Neural cell (in vitro differentiated cells): Measurements from ENCODE around the gene COL5A1. TPM values are rescaled to one million over a fixed set of nuclear protein-coding genes. Genes with fewer than 3 reads are reported as not detected.

ENCODE experiments used
- H2AFZ ChIP-seq: fragments of 200-600, 300-800 bp; sonication (generic), shearing (Covaris generic); 2 replicates; pipeline ENCODE4 v1.6.0; 2014; ENCODE audit warnings: low read depth, mild to moderate bottlenecking, antibody characterized with exemption, low read length, moderate library complexity
- H3F3A ChIP-seq: fragments of 200-600 bp; shearing (Covaris generic); 2 replicates; pipeline ENCODE4 v1.6.1; 2016; ENCODE audit warnings: mild to moderate bottlenecking, moderate library complexity, mixed read lengths, antibody characterized with exemption, low read length; ENCODE audit not compliant: insufficient read depth, poor library complexity, severe bottlenecking
- H3K27ac ChIP-seq: fragments of 200-600, 300-800 bp; sonication (generic), shearing (Covaris generic); 2 replicates; pipeline ENCODE4 v1.5.1; 2014; ENCODE audit warnings: mild to moderate bottlenecking, low read length, moderate library complexity
- H3K27me3 ChIP-seq: fragments of 300-800, 200-600 bp; sonication (generic), shearing (Covaris generic); 2 replicates; pipeline ENCODE4 v1.6.0; 2014; ENCODE audit warnings: mild to moderate bottlenecking, low read depth, low read length, moderate library complexity; ENCODE audit not compliant: insufficient read depth
- H3K36me3 ChIP-seq: fragments of 300-800, 200-600 bp; sonication (generic), shearing (Covaris generic); 2 replicates; pipeline ENCODE4 v1.5.1; 2014; ENCODE audit warnings: mild to moderate bottlenecking, antibody characterized with exemption, low read length, moderate library complexity; ENCODE audit not compliant: insufficient read depth
- H3K4me2 ChIP-seq: fragments of 300-800, 200-600 bp; sonication (generic), shearing (Covaris generic); 2 replicates; pipeline ENCODE4 v1.6.0; 2014; ENCODE audit warnings: mild to moderate bottlenecking, low read length
- H3K4me3 ChIP-seq: fragments of 300-800, 200-600 bp; sonication (generic), shearing (Covaris generic); 2 replicates; pipeline ENCODE4 v1.5.1; 2014; ENCODE audit warnings: mild to moderate bottlenecking, low read length, moderate library complexity
- H3K79me2 ChIP-seq: fragments of 200-600 bp; shearing (Covaris generic); replicated peaks from 2 replicates; pipeline ENCODE4 v1.6.0; 2014; ENCODE audit warnings: mild to moderate bottlenecking, low read length, moderate library complexity; ENCODE audit not compliant: insufficient read depth
- H3K9ac ChIP-seq: fragments of 300-800, 200-600 bp; sonication (generic), shearing (Covaris generic); 2 replicates; pipeline ENCODE4 v1.6.1; 2016; ENCODE audit warnings: mild to moderate bottlenecking, low read length, mixed read lengths
- H3K9me2 ChIP-seq: fragments of 200-600 bp; shearing (Covaris generic); 2 replicates; pipeline ENCODE4 v1.6.1; 2016; ENCODE audit warnings: mild to moderate bottlenecking, low read length, mixed read lengths; ENCODE audit not compliant: insufficient read depth
- H3K9me3 ChIP-seq: fragments of 200-600, 300-800 bp; sonication (generic), shearing (Covaris generic); 2 replicates; pipeline ENCODE4 v1.6.1; 2016; ENCODE audit warnings: mild to moderate bottlenecking, mixed run types, low read length, moderate library complexity, mixed read lengths
- H4K20me1 ChIP-seq: fragments of 200-600 bp; shearing (Covaris generic); 2 replicates; pipeline ENCODE4 v1.6.1; 2016; ENCODE audit warnings: mild to moderate bottlenecking, mixed run types; ENCODE audit not compliant: insufficient read depth
- CTCF ChIP-seq: fragments of 450-650 bp; IDR thresholded peaks from 2 replicates; pipeline ENCODE4 v1.5.1; 2014; ENCODE audit warnings: antibody characterized with exemption, mild to moderate bottlenecking, moderate library complexity; ENCODE audit not compliant: poor library complexity, severe bottlenecking
- EP300 ChIP-seq: fragments of 450-650 bp; conservative IDR thresholded peaks from 2 replicates; pipeline ENCODE4 v1.6.1; 2014; ENCODE audit warnings: antibody characterized with exemption, mild to moderate bottlenecking, moderate library complexity; ENCODE audit not compliant: poor library complexity, severe bottlenecking
- EZH2 ChIP-seq: fragments of 200-600, 300-800 bp; shearing (Covaris generic), sonication (generic); IDR thresholded peaks from 2 replicates; pipeline ENCODE4 v1.6.1; 2014; ENCODE audit warnings: antibody characterized with exemption, low read length, borderline replicate concordance, mild to moderate bottlenecking; ENCODE audit not compliant: insufficient read depth, poor library complexity, severe bottlenecking
- MXI1 ChIP-seq: fragments of 450-650 bp; conservative IDR thresholded peaks from 2 replicates; pipeline ENCODE4 v1.6.1; 2014; ENCODE audit warnings: antibody characterized with exemption, mild to moderate bottlenecking; ENCODE audit not compliant: poor library complexity, severe bottlenecking
- POLR2AphosphoS5 ChIP-seq: IDR thresholded peaks from 2 replicates; pipeline ENCODE4 v1.6.1; 2012
- RAD21 ChIP-seq: fragments of 450-650 bp; conservative IDR thresholded peaks from 2 replicates; pipeline ENCODE4 v1.6.1; 2014; ENCODE audit warnings: antibody characterized with exemption, mild to moderate bottlenecking, moderate library complexity
- SMC3 ChIP-seq: fragments of 450-650 bp; conservative IDR thresholded peaks from 2 replicates; pipeline ENCODE4 v1.6.1; 2014; ENCODE audit warnings: antibody characterized with exemption, mild to moderate bottlenecking, moderate library complexity; ENCODE audit not compliant: poor library complexity
- TAF1 ChIP-seq: IDR thresholded peaks from 2 replicates; pipeline ENCODE4 v1.6.1; 2012; ENCODE audit warnings: low read depth
- polyA plus RNA-seq: library from polyadenylated mRNA; depleted of rRNA; stranded (reverse); fragments of >200 nt; gene quantifications from 2 replicates; pipeline ENCODE4 v1.2.3, GENCODE V29; 2014
- TF ChIP-seq, protein P1 (sequence below): IDR thresholded peaks from 2 replicates; pipeline ENCODE4 v1.6.1; 2012; ENCODE audit warnings: borderline replicate concordance

The COL5A1 gene
- polyA plus RNA-seq, 1 donor from 2014 or later = not detected

DNA sequence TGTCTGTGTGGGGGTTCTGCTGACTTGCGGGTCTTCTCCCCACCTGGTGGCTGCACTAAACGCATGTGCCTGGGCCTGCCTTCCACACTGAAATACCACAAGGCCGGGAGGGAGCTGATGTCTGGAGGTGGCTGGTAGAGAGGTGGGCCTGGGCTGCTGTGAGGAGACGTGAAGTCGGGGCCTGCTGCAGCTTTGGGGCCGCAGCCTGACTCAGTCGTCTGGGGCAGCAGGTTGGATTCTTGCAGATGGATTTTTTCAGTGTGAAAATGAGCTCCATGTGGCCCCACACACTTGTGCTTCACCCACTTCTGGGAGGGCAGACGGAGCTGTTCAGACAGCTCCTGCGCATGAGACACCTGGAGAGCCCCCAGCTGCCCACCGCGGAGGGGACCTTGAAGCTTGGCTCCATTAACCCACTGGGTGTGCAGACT is 29.3 kb downstream of the COL5A1 start:
- Histone ChIP-seq H3K9ac (no peak overlapping the region), H3K27ac (no peak overlapping the region), H2AFZ (no peak overlapping the region), H3K4me2 (no peak overlapping the region), H3K9me3 (no peaks in the 10 kb centered on the region), H3K79me2 (no peaks in the 10 kb centered on the region), H3K9me2 (no peaks in the 10 kb centered on the region), H3K27me3 (no peaks in the 10 kb centered on the region), H3K4me3 (no peak overlapping the region), H4K20me1 (no peaks in the 10 kb centered on the region), H3K36me3 (no peaks in the 10 kb centered on the region), H3F3A (no peaks in the 10 kb centered on the region)
- no peak for TF ChIP-seq TAF1
- no peak for TF ChIP-seq EZH2
- TF ChIP-seq CTCF = no peak
- no peak for TF ChIP-seq POLR2AphosphoS5
- no peak for TF ChIP-seq SMC3
- no peak for TF ChIP-seq EP300
- no peak for TF ChIP-seq MXI1
- TF ChIP-seq, protein P1, sequence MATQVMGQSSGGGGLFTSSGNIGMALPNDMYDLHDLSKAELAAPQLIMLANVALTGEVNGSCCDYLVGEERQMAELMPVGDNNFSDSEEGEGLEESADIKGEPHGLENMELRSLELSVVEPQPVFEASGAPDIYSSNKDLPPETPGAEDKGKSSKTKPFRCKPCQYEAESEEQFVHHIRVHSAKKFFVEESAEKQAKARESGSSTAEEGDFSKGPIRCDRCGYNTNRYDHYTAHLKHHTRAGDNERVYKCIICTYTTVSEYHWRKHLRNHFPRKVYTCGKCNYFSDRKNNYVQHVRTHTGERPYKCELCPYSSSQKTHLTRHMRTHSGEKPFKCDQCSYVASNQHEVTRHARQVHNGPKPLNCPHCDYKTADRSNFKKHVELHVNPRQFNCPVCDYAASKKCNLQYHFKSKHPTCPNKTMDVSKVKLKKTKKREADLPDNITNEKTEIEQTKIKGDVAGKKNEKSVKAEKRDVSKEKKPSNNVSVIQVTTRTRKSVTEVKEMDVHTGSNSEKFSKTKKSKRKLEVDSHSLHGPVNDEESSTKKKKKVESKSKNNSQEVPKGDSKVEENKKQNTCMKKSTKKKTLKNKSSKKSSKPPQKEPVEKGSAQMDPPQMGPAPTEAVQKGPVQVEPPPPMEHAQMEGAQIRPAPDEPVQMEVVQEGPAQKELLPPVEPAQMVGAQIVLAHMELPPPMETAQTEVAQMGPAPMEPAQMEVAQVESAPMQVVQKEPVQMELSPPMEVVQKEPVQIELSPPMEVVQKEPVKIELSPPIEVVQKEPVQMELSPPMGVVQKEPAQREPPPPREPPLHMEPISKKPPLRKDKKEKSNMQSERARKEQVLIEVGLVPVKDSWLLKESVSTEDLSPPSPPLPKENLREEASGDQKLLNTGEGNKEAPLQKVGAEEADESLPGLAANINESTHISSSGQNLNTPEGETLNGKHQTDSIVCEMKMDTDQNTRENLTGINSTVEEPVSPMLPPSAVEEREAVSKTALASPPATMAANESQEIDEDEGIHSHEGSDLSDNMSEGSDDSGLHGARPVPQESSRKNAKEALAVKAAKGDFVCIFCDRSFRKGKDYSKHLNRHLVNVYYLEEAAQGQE = no peak
- TF ChIP-seq RAD21 = no peak

GRCh38 chr9:134671341-134672113 is 29.9 kb downstream of the COL5A1 start:
- Histone ChIP-seq H2AFZ (no peak overlapping the region), H3K27ac (no peak overlapping the region), H3K4me2 (no peak overlapping the region), H3K9me2 (no peaks in the 10 kb centered on the region), H3F3A (no peaks in the 10 kb centered on the region), H3K4me3 (no peak overlapping the region), H3K27me3 (no peaks in the 10 kb centered on the region), H3K9ac (no peak overlapping the region), H3K9me3 (no peaks in the 10 kb centered on the region), H3K79me2 (no peaks in the 10 kb centered on the region), H4K20me1 (no peaks in the 10 kb centered on the region), H3K36me3 (no peaks in the 10 kb centered on the region)
- TF ChIP-seq POLR2AphosphoS5 = no peak
- no peak for TF ChIP-seq CTCF
- no peak for TF ChIP-seq EP300
- no peak for TF ChIP-seq RAD21
- no peak for TF ChIP-seq EZH2
- no peak for TF ChIP-seq MXI1
- no peak for TF ChIP-seq TAF1
- TF ChIP-seq, protein P1 = no peak
- TF ChIP-seq SMC3 = no peak
